CD4-positive, alpha-beta T cell treated with Interleukin-15 for 1 hour (primary cell): ENCODE results near the gene SNX24.
"Not testable (repeated sequence)": the region's sequence is repeated elsewhere in the genome, so short reads cannot be mapped to it uniquely, and the experiment has no call there.

Source experiments
- DNase-seq: peaks from one replicate; pipeline ENCODE4 v3.0.0-alpha.2; 2020

SNX24 gene

DNA sequence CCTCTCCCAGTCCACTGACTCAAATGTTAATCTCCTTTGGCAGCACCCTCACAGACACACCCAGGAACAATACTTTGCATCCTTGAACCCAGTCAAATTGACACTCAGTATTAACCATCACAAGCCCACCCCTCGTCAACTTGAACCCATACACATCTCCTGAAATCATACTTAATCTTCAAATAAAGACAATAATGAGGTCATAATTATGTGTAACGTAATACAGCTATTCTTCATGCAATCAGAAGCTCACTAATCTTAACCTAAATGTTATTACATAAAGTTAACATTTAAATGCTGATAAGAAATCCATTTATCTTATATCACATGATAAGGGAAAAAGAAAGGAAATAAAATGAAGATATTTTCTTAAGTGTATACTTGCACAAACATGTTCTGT lies 125.9 kb downstream of the SNX24 start:
- DNase-seq = no peak

DNA sequence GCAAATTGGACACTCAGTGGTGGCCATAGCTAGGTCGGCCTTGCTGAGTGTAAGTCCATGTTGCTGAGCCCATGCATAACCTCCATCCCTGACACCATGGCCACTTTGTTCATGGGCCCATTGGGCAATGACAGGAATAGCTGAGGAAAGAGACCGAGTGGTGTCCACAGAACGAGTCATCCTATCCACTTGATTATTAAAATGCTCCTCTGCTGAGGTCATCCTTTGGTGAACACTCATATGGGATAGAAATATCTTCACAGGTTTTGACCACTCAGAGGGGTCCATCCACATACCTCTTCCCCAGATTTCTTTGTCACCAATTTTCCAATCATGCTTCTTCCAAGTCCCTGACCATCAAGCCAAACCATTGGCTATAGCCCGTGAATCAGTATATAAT lies 127.5 kb downstream of the SNX24 start:
- no peak for DNase-seq

DNA sequence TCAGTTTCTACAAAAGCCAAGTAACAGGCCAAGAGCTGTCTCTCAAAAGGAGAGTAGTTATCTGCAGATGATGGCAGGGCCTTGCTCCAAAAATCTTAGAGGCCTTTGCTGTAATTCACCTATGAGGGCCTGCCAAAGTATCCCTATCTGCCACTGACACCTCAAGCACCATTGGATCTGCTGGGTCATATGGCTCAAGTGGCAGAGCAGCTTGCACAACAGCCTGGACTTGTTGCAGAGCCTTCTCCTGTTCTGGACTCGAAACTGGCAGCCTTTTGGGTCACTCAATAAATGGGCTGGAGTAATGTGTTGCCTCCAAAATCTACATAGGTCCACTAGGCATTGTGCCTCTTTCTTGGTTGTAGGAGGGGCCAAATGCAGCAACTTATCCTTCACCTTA lies 128.3 kb downstream of the SNX24 start:
- not testable (repeated sequence) for DNase-seq

DNA sequence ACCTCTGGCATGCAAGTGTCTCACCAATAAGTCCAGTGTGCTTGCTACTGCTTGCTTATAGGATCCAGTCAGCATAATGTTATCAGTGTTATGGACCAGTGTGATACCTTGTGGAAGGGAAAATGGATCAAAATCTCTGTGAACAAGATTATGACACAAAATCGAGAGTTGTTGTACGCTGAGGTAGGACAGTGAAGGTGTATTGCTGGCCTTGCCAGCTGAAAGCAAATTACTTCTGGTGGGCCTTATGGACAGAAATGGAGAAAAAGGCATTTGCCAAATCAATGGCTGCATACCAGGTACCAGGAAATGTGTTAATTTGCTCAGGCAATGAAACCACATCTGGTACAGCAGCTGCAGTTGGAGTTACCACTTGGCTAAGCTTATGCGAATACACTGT lies 128.8 kb downstream of the SNX24 start:
- not testable (repeated sequence) for DNase-seq

DNA sequence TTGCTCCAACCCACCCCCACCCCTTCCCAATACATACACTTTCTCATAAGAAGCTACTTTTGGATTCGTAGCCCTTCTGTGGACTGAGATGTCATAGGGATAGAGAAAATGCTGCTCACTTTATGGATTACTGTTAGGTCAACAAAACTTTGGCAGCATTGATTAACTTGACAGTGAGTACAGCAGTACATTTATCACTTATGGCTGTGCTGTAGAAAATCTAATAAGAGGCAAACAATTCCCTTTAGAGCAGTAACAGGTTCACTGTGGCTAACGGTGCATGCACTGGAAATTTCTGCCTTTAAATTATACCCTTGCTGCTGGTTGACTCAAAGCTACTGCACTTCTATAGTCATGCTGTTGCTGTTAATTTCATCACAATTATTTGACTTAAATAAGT lies 131.9 kb downstream of the SNX24 start:
- no peak for DNase-seq

DNA sequence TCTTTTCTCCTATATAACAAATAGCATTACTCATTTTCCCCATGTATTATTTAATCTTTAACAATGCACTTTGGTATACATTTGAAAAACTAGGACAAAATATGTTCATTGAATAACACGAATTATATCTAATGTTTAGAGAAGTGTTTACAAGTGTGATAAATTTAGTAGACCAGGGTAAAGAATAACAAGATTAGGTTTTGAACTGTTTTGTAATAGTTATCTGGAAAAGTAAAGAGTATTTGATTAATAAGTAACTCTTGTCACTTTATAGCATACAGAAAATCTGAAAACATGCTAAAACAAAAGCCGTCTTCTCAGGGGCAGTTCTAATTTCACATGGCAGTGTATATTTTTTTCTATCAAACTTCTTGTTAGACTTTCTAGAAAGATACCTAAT lies 132.7 kb downstream of the SNX24 start:
- DNase-seq = no peak

DNA sequence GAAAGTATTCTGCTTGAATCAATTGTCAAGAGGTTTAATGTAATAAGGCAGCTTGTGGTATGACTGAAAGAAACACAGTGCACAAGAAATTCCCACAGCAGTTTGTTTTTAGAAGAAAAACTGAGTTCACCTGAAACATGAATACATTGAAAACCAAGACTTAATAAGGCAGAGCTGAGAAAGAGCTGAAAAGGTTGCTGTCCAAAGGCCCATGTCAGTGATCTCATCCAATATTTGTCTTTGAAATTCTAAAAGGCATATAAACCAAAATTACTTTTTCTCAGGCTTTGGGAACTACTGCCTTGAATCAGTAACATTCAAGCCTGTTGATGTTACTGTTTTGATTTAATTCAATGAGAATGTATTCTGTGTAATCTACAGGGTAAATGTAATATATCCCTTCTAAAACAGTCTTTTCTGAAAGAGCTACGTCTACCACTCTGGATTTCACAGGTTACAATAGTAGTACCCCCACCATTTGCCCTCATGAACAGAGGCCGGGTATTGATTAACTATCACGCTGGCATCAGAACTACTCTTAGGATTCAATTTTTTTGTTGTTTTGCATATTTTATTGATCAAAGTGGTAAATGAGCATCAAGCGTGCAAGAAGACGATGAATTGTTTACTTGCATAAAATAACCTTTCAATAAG lies 133.4 kb downstream of the SNX24 start:
- DNase-seq = no peak

DNA sequence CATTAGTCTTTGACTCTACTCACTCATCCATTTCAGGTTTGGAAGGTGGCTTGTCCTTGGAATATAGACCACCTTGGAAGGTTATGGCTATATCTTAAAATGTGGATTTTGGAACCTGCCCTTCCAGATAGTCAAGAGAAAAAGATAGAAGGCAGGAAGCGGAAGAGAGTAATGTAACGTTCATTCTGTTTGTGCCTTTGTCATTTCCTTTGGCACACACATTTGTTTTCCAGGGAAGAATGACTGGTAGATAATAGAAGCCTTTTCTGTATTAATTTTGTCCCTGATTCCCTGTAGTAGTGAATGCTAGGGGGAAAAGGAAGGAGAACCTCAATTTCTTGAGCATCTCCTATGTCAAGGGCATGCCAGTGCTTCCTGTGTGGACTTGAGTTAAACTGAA lies 136.4 kb downstream of the SNX24 start:
- DNase-seq = no peak

DNA sequence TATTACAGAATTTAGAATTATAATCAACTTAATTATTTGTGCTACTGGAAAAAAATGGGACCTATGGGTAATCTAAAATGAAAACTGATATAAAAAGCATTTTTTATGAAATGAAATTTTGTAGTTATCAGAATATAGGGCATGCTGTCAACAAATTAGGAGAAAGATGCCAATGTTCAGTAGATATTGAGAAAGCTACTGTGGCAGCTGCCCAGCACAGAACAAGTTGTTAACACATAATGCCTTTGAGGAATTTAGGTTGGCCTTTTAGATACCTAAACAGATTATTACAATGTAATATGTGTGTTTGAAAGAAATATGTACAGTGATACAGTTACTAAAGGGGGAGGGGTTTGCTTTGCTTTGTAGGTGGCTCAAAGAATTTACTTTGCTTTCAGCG lies 137.0 kb downstream of the SNX24 start:
- DNase-seq = no peak

DNA sequence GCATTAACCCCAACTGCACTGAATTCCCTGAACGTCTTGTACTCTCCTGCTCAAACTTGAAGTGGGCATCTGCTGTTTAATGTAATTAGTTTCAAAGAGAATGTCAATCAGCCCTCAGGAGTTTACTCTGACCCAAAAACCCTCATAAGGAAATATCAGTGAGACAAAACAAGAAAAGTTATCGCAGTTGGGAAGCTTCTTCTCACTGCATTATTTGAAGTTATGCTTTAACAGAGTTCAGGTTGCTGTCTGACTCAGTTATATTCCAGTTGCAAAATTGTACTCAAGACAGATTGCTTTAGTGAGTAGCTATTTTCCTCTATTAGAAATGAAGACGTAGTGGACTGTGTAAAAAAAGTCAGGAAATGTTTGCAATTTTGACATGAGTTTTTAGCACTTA lies 139.0 kb downstream of the SNX24 start:
- no peak for DNase-seq

DNA sequence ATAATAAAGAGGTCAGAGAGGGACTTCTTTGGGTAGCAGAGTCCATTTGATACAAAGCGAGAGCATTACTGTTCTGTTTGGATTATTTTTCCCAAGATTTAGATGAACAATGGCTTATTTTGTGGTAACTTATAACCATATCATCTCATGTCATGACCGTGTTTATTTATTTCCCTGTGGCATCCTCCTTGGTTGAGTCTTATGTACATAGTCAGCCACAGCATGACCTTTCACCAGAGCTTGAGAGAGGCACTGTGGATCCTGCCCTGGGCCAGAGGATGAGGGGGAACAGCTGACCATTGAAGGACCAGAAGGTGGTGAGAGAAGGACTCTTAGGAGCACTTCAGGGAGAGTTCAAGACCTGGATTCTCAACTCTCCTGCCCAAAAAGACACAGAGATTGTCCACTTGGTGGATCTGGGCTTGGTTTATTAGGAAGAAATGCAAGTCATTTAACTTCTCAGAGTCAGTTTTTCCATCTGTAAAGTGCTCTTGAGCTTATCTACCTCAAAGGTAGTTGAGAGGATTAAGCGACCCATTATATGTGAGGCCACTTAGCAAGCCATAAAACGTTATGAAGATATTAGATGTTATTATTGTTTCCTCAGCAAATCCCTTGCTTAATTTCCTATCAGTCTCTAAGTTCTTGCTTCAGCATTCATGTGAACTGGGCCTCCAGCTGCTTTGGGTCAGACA lies 139.7 kb downstream of the SNX24 start:
- DNase-seq = no peak

DNA sequence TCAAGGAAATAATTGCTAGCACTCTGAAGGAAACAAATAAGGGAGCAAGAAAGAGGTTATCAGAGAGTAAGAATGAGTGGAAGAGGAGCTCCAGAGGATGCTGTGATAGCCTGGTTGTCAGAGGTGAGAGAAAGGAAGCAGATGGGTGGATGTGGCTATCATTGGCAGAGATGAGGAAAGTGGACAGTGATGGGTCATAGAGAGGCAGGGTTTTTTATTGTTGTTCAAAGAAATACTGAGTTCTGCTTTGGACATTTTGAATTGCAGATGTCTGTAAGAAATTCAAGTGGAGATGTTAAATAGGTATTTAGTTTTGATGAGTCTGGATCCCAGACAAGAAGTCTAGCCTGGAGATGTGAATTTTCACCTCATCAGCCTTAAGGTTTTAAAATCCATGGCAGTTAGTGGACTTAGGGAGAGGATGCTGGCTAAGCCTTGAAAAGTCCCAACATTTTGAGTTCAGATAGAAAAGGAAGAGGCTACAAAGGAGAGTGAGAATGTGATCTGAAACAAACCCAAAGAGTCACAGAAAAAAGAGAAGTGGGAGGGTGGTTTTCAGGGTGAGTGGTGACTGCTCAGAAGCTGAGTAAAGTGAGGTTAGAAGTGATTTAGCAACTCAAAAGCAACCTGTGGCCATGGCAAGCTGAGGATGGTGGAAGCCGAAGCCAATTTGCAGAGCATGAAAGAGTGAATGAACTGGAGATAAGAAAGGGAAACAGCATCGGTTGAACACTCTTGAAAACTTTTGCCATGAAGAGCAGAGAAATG lies 140.7 kb downstream of the SNX24 start:
- DNase-seq = no peak

DNA sequence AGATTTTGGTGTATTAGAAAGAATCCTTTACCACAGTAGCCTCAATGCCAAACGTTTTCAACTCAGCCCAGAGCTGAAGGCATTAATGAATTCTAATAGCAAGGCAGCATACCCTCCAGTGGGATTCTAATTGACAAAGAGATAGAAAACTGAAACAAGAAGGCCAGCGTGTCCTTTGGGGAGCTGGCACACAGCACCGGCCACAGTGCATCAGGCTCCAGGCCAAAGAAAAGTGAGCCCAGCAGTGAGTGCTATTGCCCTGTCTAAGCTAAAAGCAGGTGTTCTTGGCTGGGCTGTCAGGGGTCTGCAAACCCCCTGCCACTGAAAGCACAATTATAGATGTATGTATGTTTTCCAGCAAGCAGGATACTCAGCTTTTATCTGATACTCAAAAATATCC lies 150.7 kb downstream of the SNX24 start:
- DNase-seq = no peak

DNA sequence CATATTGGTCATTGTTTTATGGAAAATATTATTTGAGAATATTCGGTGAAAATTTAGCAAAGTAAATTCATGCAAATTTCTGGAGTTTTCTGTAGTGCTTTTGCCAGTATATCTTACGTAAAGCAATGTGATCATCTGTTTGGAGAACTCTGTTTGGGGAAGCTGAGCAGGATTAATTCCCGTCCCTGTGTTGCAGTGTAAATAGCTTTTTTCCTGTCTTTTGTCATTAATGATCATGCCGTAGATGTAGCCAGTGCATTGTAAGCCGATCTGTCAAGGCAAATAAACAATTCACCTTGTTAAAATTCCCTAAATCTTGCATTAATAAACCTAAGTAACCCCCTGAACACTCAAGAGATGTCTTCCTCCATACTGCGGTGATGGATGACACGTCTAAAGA lies 151.9 kb downstream of the SNX24 start:
- no peak for DNase-seq

DNA sequence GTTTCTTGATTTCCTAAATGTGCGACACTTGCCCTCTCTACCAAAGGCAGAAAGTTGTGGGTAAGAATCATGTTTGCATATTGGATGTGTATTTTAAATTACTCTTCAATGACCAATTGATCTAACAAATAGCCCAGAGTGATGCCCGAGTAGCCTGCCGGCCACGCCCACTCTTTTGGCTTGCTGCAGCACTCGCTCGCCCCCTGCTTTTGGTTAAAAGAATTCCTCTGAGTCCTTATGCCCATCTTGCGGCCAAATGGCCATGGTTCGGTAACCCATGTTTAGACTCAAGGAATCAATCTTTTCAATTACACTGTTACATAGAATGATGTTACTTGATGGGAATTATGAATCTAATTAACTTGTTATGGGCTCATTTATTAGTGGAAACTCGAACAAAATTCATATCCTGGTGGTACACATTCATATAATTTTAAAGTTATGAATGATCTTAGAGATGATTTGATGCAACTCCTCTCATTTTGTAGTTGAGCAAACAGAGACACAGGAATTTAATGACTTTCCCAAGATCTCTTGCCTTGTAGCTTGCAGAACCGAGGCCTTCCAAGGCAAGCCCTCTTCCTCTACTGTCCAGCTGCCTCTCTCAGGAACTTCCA lies 154.6 kb downstream of the SNX24 start:
- peak; percentile 25 for DNase-seq

DNA sequence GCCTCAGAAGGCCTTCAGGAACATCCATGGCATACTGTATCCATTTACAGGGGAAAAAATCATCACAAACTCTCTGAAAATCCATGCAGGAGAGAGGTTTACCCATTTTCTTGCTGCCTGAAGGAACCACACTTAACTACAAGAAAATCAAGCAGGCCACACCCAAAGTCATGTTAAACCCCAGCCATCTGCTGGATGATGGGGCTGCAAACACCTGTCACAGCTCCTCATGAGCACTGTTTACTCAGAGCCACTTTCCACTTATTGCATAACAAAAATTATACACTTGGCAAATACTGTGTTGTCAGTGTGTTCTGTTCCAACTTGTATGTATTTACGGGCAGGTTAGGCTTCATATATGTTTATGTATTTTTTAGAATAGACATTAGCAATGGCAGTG lies 155.3 kb downstream of the SNX24 start:
- no peak for DNase-seq

DNA sequence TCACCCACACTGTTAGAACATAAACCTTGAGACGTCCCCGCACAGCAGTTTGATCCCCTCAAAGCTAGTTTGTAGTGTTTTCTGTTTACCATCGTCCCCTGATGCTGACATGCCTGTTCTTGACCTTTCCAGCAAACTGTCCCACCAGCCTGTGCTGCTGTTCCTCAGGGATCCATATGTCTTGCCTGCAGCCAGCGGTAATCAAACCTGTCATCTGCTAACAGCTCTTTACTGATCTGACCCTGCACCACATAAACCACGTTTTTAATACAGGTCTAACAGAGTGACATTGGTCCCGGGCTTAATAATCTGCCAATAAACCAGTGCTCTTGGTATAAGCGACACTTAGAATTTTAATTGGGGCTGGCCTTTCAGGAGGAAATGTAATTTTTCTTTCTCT lies 156.4 kb downstream of the SNX24 start:
- DNase-seq = no peak

DNA sequence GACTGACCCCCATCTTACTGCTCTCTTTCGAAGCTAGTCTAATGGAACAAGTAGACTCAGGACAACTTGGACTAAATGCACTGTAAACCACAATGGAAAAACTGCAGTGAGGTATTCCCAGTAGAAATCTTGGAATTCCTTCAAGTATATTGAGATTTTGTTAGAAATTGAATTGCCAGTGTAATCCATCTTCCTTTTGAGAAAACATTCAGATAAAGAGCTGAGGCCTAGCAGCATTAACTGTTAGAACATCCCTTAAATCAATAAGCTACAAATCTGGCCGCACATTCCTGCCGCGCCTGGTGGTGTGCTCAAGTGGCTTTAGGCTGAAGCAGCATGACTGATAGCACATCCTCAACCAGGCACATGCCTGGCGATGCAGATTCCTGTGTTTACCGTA lies 161.8 kb downstream of the SNX24 start:
- no peak for DNase-seq

DNA sequence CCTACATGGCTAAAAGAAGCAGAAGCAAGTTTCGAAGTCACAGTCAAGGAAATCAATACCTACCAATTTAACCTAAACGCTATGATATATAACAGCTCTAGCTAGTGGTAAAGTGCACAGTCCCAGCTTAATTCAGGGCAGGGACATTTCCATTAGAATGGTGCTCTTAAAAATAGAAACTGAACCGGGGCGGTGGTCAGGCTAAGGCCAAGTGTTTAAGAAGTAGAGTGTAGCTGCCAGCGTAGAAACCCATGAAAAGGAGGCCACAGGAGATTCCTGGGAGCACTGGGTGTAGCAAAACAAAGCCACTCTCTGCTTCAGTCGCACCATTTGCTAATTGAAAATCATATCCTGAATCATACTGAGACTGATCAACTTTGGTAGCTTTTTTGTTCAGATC lies 162.3 kb downstream of the SNX24 start:
- DNase-seq = no peak

DNA sequence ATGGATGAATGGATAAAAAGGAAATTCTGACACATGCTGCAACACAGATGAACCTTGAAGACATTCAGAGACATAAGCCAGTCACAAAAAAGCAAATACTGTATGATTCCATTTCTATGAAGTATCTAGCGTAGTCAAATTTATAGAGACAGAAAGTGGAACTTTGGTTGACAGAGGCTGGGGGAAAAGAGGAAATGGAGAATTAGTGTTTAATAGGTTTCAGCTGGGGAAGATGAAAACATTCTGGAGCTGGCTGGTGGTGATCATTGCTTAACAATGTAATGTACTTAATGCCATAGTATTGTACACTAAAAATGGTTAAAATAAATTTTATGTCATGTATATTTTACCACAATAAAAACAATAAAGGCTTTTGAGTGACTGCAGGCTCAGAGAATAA lies 166.9 kb downstream of the SNX24 start:
- no peak for DNase-seq

DNA sequence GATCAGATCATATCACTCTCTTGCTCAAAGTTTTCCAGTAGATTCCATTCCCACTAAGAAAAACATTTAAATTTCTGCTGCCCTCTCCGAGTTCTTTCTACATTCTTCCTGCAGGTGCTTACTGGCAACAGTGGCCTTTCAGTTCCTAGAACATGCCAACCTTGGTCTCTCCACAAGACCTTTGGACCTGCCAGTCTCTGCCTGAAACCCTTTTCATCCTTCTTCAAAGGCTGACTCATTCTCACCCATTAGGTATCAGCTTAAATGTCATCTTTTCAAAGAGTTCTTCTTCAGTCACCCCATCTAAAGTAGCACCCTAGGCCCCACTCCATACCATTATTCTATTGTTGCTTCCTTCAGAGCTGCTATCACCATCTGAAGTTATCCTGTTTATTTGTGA lies 169.3 kb downstream of the SNX24 start:
- DNase-seq = no peak

DNA sequence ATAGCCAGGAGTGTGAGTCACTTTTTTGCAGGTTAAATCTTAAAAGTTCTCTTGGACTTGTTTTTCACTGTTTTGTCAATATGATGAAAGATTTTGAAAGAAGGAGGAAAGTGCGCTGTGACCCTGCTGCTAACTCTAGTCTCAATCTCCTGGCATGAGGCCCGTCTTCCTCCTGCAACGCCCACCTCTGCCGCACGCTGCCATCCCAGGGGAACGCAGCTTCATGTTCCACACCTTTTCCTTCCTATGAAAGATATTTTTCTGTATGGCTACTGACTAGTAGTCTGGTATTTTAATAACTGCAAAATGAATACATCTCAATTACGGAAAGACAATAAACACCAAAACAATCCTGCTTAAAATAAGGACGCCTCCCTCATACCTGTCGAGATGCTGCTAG lies 182.8 kb downstream of the SNX24 start:
- DNase-seq = no peak

DNA sequence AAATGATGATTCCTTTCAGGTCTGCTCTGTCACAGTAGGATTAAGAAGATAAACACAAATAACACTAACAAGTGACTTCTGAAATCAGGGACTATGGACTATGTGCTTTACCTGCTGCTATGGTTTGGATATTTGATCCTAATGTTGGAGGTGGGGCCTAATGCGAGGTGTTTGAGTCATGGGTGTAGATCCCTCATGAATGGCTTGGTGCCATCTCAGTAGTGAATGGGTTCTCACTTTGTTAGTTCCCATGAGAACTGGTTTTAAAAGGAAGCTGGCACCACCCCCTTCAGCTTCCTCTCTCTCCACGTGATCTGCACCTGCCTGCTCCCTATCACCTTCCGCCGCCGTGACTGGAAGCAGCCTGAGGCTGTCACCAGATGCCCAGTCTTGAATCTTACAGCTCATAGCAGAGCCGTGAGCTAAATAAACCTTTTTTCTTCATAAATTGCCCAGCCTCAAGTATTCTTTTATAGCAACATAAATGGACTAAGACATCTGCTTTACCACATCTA lies 187.8 kb downstream of the SNX24 start:
- DNase-seq = no peak
